HG03521 (cell line): Measurements from ENCODE around the gene CFAP45.

ENCODE experiments used
- ATAC-seq: cut with Tn5 transposase; IDR thresholded peaks from one replicate; pipeline ENCODE4 v1.9.1; 2021; ENCODE audit warnings: mild to moderate bottlenecking, moderate library complexity; ENCODE audit not compliant: unreplicated experiment

The CFAP45 gene

DNA sequence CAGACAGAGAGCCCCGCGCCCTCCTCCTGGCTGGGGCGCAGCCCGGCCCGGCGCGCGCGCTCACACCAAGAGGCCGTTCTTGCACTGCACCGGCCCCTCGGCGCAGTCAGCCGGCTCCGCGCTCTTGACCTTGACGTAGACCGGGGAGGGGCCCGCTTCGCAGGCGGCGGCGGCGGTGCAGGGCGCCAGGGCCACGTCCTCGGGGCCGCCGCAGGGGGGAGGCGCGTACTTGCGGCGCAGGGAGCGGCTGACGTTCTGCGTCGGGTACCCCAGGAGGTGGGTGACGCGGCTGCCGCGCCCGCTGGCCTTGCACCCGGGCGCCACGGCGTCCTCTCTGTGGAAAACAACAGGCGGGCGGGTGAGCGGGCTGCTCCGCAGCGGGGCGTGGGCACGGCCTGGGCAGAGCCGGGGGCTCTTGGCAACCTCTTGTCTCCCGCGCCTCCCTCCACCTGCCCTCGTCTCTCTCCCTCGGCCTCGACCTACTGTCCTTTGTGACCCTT is 45.2 kb downstream of the CFAP45 start:
- peak; percentile 86 for ATAC-seq

DNA sequence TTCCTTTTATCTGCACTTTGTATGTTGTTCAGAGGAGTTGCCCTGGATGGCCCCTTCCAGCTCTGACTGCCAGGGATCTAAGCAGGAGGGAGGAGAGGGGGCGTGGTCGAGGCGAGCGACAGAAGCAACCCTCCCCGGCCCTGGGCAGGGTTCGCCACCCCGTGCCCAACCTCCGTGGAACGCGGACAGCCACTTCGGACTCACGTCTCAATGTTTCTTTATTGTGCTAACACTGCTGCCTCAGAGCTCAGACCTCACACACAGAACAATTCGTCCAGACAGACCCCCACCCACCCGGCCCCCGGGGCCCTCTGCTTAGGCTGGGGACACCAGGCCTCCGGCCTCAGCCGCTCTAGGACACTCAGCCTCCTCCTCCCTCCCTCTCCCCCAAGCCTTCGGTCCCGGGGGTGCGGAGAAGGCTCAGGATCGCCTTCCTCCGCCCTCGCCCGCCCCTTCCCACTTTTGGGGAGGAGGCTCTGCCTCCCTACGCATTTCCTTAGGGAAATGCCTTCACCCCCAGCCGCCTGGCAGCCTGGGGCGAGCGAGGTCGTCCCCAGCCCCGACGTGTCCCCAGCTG is 45.8 kb downstream of the CFAP45 start:
- ATAC-seq, result no peak

DNA sequence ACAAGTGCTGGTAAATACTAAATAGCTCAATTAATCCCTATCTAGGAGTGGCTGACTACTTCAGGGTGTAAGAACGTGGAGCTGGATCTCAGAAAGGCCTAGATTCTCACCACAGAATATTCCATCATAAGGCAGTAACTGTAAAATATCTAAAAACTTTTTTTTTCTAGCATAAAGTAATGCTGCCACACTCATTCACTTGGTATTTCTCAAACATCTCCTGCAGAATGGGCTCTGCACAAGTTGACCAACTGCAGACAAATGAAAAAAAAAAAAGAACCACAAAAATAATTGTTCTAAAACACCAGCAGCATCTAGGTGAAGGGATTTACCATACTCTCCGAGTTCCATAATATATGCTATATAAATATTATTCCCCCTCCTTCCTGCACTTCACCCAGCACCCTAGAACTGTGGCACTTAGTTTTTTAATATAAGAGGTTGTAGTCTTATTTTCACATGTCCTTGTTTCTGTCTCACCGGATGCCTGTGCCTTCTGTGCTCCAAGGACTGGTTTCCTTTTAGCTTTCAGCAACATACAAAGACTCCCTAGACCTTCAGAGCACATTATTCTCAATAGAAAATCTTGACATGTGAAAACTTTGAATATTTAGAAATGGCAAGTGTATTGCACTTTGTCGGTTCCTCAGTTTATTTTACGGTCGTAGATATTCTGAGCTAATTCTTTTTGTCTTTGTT is 46.4 kb downstream of the CFAP45 start:
- no peak for ATAC-seq

DNA sequence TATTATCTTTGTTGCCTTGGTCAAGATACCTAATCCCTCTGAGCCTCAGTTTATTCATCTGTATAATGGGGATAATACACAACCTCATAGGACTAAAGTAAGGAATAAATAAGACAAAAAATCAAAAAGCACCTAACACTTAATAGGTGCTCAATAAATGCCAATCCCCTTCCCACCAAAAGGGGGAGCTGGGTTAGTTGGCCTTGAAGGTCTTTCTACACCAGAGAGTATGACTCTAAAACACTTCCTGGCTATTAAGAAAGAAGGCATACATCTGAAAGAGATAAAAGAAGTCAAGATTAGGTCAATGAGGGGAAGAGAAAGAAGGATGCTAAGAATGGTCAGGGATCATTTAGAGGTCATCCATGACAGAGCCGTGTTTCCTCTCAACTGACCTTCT is 48.6 kb downstream of the CFAP45 start:
- ATAC-seq, result no peak

DNA sequence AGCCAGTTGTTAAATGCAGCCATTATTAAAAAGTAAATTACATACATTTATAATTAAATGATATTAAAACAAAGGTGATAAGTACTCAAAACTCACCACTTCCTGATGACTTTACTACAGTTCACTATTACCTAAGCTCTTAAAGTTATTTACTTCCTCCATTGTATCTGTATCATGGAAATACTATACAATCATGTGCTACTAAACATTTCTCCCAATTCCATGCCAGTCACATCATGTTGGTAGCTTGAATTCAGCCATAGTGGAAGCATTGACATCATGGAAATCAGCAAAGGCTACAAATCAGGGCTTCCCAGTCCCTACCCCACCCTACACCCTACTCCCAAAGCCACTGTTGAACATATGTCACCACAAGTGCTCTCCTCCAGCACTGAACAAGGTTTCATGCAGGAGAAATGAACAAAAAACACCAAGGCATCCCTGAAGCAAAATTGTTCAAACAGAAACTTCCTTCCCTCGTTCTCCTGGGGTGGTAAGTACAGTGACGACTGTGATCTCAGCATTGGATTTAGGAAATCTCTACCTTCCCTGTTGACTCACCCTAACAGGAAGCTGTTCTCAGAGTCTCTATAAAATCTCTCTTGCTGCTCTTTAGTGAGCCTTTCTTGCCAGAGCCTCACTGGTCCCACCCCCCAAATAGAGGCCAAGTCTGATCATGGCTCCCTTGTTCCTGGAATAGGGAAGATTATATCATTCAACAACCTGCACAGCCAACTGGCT is 50.2 kb downstream of the CFAP45 start:
- no peak for ATAC-seq

DNA sequence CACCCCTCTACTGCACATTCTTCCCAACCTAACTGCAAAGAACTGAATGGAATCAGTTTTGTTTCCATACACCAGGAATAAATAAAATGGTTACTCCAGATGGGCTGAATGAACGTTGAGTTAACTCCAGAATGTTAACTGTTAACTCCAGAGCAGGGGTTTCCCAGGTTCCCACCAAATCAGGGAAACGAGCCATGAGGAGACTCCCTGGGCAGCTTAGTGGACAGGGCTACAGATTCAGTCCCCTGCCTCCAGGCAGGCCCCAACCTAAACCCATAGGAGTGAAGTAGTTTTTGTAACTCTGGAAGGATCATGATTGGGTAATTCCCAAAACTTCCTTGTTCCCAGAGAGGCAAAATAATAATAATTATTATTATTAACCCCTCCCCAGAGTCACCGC is 51.6 kb downstream of the CFAP45 start:
- no peak for ATAC-seq

DNA sequence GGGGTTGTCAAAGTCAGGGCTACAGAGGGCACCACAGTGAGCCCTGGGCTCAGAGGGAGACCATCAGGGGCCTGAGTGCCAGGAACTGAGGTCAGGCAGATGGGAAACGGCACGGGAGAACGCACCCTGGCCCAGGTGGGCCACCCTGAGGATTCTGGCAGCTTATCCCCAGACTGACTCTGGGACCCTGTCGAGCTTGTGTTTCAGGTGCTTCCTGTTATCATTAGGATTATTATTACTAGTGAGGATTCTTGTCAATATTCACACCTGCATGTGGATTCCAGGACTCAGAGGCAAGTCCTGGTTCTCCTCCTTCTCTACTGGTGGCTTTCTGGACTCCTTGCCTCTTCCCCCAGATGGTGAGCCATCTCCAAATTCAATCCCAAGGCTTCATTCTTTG is 52.7 kb downstream of the CFAP45 start:
- no peak for ATAC-seq

DNA sequence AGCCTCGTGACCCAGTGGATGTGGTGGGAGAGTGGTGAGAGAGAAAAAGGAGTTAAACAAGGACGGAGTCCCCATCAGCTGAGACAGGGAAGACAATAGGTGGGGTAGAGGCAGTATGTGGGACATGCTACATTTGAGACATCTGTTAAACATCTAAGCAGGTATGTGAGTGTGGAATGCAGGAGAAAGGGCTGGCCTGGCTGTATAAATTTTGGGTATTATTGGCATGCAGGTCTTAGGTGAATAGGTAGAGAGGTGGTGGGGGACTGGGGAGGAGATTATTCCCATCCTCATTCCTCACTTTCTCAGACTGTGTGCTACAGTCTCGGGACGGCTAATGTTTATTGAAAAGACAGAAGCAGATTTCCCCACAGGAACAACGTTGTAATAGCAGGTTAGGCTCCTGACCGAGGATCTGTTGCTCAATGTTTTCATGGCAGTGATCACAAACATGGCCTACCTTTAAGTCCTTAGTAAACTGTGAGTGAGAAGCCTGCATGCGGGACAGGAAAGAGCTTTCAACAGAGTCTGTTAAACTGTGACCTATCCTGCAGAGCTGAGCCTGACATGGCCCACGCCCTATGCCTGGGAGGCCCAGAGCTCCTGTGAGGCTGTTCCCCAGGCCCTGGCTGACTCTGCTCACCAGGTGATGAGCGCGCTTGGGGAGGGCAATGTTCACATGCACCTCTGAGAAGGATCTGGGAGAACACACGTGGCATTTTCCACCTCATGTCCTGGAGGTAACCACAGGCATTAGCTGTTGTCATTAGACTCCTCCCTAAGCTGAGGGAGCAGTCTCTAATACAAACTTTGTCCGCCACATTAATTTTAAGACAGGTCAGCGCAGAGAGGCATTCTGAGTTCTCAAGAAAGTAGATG is 54.0 kb downstream of the CFAP45 start:
- ATAC-seq, result no peak

DNA sequence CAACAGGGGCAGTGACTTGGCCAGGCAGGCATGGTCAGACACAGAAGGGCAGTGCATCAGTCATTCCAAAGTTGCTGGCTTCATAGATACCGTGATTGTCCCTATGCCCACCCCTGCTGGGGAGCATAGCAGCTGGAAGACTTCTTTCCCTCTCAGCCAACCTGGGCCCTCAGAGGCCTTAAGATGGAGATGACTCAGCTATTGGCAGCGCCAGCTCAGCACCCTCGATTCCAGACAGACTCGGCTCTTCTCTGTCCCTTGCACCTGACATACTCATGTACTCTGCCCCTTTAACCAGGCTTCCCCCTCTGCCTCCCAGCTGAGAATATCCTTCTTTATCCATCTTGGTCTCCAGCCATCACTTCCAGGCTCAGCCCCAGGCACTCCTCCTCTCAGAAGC is 56.5 kb downstream of the CFAP45 start:
- no peak for ATAC-seq

DNA sequence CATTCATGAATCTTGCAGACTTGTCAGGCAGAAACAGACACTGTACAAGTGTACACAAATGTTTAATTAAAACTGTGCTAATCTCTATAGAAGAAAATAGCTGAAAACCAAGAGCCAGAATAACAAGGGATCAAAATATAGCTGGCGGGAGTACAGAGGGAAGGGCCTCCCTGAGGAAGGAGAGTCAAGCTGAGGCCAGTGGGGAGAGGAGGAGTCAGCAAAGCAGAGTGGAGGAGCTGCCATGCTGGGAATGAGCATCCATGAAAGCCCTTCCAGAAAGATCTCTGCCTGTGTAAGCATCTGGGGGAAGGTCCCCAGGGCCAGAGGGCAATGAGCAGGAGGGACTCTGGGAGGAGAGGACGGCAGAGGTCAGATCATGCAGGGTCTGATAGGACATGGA is 58.2 kb downstream of the CFAP45 start:
- no peak for ATAC-seq

DNA sequence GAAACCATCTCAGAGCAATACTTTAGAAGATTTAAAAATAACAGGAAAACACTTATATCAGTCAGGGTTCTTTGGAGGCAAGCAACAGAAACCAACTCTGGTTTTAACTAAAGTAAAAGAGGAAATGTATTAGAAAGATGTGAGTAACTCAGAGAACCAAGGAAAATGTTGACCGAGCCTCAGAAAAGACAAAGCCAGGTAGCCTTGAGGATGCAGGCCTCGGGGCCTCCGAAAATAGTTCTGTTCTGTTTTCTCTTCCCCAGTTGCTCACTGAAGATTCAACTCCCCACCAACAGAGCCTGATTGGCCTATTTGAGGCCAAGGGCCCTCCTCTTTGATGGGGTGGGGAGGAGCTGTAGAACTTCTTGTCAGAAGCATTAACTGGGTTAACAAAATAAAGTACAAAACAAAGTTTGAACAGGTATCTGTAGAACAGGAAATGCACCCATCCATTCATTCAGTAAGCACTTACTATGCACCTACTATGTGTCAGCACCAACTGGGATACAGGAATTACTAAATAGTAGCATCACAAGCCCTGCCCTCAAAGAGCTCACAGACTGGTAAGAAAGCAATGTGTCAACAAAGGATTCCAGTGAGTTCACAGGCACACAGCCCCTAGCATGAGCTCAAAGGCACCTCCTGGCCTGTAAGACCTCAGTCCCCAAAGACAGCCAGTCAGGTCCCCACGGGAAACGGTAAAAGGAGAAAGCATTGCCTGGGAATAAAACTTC is 60.7 kb downstream of the CFAP45 start:
- peak; percentile 75 for ATAC-seq

DNA sequence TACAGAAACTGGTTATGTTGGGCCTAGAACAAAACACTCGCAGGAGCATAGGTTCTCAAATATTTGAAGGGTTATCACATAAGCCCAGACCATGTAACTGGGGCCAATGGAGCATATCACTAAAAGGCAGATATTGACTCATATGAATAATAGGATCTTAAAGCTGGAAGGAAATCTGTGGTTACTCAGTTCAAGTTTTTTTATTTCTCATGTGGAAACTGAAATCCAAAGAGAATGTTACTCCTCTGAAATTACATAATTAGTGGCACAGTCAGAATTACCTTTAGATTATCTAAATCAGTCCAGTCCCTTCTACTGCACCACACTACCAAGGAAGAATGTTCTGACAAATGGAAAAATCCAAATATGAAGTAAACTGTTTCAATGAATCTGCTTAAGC is 61.2 kb downstream of the CFAP45 start:
- ATAC-seq, result peak; percentile 39

DNA sequence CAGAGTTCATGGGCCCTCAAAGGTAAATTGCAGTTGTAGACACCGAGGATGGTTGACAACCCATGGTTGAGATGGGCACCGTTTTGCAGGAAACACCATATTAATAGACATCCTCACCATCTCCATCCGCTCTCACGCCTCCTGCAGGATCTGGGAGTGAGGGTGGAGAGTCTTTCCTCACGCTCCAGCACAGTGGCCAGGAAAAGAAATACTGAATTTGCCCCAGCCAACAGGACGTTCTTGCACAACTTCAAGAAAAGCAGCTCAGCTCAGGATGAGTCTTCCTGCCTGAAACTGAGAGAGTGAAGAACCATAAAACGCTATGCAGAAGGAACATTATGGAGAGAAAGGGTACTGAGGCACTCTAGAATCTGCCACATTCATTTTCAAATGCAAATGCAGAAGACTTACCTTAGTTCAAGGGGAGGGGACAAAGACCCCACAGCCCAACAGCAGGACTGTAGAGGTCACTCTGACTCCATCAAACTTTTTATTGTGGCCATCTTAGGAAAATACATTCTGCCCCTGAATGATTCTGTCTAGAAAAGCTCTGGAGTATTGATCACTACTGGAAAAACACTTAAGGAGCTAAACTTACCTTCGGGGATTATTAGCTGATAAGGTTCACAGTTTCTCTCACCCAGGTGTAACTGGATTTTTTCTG is 64.0 kb downstream of the CFAP45 start:
- no peak for ATAC-seq

DNA sequence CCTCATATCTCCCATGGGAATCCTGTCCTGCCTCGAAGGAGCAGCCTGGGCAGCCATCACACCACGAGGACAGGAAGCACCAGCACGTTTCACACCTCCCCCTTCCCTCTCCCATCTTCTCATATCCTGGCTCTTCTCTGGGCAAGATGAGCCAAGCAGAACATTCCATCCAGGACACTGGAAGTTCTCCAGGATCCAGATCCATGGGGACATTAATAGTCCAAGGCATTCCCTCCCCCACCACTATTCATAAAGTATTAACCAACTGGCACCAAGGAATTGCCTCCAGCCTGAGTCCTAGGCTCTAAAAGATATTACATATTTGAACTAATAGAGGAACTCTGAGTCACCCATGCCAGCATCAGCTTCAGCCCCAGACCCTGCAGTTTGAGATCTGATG is 64.6 kb downstream of the CFAP45 start:
- no peak for ATAC-seq

DNA sequence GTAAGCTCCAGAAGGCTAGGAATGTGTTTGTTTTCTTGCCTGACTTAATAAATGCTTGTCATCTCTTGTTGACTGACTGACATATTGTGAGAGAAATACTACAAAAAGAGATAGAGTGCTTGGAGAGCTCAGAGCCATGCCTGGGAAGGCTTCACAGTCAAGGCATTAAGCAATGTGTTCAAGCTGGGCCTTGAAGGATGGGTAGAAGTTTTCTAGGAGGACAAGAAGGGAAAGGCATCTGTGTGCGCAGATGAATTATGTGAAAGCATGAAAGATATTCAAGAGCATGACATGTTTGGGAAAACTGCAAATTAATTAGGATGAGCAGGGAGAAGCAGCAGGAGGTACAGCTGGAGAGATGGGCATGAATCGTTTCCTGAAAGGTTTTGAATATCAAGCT is 67.7 kb downstream of the CFAP45 start:
- ATAC-seq, result no peak

DNA sequence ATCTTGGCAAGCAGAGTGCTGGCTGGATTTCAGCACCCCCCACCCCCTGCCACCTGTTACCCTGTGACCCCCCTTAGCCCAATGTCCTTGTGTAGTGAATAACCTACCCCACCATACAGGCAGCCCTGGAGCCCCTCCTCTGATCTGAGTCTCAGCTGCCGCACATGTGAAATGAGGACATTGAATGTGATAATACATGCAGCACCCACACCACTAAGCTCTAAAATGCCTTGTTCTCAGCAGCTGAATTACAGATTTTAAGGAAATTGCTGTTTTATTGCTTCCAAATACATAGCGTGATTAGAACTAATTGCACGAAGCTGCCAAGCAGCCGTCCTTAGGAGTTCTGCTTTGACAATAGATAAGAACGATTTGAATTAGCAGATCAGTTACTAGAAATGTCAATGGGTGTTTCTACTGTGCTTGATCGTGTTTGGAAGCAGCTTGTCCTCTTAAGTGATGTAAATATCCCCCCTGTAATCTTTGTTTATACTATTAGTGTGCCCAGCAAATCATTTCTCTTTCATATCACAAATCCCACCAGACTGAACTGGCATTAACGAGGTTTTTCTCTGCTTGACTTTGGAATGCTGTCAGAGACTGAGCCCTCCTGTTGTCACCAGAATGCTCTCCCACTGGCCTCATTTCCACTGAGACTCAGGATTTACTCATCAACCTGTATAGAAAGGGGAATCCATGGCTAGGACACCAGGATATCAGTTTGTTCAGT is 68.4 kb downstream of the CFAP45 start:
- no peak for ATAC-seq

DNA sequence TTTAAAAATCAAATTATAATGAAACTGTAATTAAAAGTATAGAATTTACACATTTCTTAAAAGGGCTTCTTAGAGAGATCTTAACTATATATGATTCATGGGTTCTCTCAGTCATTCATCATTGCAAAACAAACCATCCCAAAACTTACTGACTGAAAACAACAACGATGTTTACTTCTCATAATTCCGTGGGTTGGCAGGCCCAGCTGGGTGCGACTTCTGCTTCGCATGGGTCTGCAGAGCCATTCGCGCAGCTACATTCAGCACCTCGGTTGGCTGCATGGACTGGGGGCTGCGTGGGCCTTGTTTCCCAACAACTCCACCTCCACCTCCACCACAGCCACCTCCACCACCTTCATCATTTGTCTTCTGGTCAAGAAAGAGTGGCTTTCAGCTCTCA is 69.2 kb downstream of the CFAP45 start:
- no peak for ATAC-seq

DNA sequence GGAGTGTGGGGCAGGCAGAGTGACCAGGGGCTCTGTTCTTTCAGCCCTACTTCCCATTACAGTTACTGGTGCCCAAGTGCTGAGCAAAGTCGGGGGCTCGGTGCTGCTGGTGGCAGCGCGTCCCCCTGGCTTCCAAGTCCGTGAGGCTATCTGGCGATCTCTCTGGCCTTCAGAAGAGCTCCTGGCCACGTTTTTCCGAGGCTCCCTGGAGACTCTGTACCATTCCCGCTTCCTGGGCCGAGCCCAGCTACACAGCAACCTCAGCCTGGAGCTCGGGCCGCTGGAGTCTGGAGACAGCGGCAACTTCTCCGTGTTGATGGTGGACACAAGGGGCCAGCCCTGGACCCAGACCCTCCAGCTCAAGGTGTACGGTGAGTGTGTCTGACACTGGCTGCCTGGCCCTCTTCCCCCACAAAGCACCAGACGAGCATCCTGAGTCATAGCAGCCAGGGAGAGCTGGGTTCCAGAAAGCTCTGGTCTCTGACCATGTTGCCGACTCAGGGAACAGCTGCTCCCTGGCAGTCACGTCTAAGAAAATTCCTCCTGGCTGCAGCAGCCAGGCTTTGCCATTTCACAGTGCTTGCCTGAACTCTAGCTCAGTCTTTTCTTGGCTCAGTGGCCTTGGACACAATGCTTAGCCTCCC is 70.0 kb downstream of the CFAP45 start:
- ATAC-seq, result no peak

DNA sequence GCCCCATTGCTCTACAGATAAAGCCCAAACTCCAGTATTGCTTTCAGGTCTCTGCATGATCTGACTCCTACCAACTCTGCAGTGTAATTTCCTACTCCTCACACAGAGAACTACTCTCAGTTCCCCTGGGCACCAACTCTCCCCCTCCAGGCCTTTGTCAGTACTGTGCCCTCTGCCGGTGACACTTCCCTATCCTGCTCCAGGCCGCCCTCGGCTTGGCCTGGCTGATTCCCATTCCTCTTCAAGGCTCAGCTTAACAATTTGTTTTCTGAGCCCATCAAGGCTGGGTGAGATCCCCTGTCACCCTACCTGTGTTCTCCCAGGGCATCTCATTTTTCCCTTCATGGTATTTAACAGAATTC is 70.7 kb downstream of the CFAP45 start:
- peak; percentile 72 for ATAC-seq
